H1 (cell line): ENCODE data around the gene RHOC. TPM values are rescaled to one million over a fixed set of nuclear protein-coding genes. Genes with fewer than 3 reads are reported as not detected.

Experiments used
- CTCF ChIA-PET: fragments of 300-600 bp; sonication (Branson Sonifier 250); formaldehyde crosslinking; loops from one replicate; lab custom pipeline; 2021; ENCODE audit not compliant: partially characterized antibody; lab: Charles Lee
- POLR2A ChIA-PET: fragments of 300-600 bp; sonication (Branson Sonifier 250); formaldehyde crosslinking; loops from one replicate; lab custom pipeline; 2021; ENCODE audit warnings: inconsistent platforms; ENCODE audit not compliant: partially characterized antibody; lab: Charles Lee
- DNase-seq, 2 experiments: peaks; one replicate each; pipeline versions ENCODE4 v3.0.0 to v3.0.0-alpha.2; 2010 to 2022; ENCODE audit warnings: low spot score in 2 of 2, low read depth in 1 of 2, mixed read lengths in 1 of 2
- FAIRE-seq: peaks from 2 replicates; lab custom pipeline; 2011; peaks lifted over from hg19 to GRCh38; lab: Jason Lieb, UNC
- H2AFZ ChIP-seq: 2 replicates; pipeline ENCODE4 v1.8.1; 2012; ENCODE audit warnings: low read length, inconsistent platforms
- H2AK5ac ChIP-seq: 2 replicates; pipeline ENCODE4 v1.6.1; 2013; ENCODE audit warnings: low read depth, low read length
- H2BK120ac ChIP-seq: replicated peaks from 2 replicates; pipeline ENCODE3; 2013; ENCODE audit warnings: low read depth, low read length, inconsistent platforms
- H2BK12ac ChIP-seq: 2 replicates; pipeline ENCODE4 v1.6.1; 2013; ENCODE audit warnings: low read depth, low read length
- H2BK15ac ChIP-seq: 2 replicates; pipeline ENCODE4 v1.6.1; 2013; ENCODE audit warnings: low read length
- H2BK20ac ChIP-seq: 2 replicates; pipeline ENCODE4 v1.6.1; 2013; ENCODE audit warnings: low read length
- H2BK5ac ChIP-seq: 2 replicates; pipeline ENCODE4 v1.6.1; 2013; ENCODE audit warnings: low read depth, low read length
- H3K14ac ChIP-seq: 2 replicates; pipeline ENCODE4 v1.6.1; 2013; ENCODE audit warnings: inconsistent platforms; ENCODE audit not compliant: insufficient read length
- H3K18ac ChIP-seq: 2 replicates; pipeline ENCODE4 v1.6.1; 2013; ENCODE audit warnings: low read length; ENCODE audit errors: extremely low read depth
- H3K23ac ChIP-seq: 2 replicates; pipeline ENCODE4 v1.6.1; 2013; ENCODE audit warnings: inconsistent platforms; ENCODE audit not compliant: insufficient read length
- H3K23me2 ChIP-seq: 2 replicates; pipeline ENCODE4 v1.6.1; 2013; ENCODE audit warnings: low read depth, low read length
- H3K27ac ChIP-seq: 2 replicates; pipeline ENCODE4 v1.6.1; 2011; ENCODE audit warnings: low read depth, low read length, inconsistent platforms
- H3K27me3 ChIP-seq, 4 experiments: replicated peaks in 1 of 4; 1 replicate in 1 of 4; 2 replicates in 3 of 4; pipeline versions ENCODE4 v1.6.1 to v1.8.1; 2011 to 2013; ENCODE audit warnings: low read length in 3 of 4, mild to moderate bottlenecking in 3 of 4, inconsistent platforms in 2 of 4, mixed read lengths in 2 of 4, moderate library complexity in 1 of 4; ENCODE audit not compliant: control insufficient read depth in 3 of 4, insufficient read depth in 3 of 4; ENCODE audit errors: extremely low read depth in 1 of 4
- H3K36me3 ChIP-seq, 4 experiments: 2 replicates each; pipeline versions ENCODE4 v1.6.1 to v1.8.1; 2011 to 2013; ENCODE audit warnings: mild to moderate bottlenecking in 4 of 4, low read length in 3 of 4, moderate library complexity in 2 of 4, control low read depth in 1 of 4, inconsistent platforms in 1 of 4; ENCODE audit not compliant: insufficient read depth in 4 of 4, control insufficient read depth in 2 of 4
- H3K4ac ChIP-seq: replicated peaks from 2 replicates; pipeline ENCODE3; 2013; ENCODE audit warnings: low read length, low read depth, mixed read lengths, inconsistent platforms; ENCODE audit not compliant: insufficient read length
- H3K4me1 ChIP-seq, 4 experiments: replicated peaks in 1 of 4; 1 replicate in 1 of 4; 2 replicates in 3 of 4; pipeline versions ENCODE4 v1.6.1 to v1.8.1; 2011 to 2013; ENCODE audit warnings: low read length in 3 of 4, inconsistent platforms in 2 of 4, mixed read lengths in 1 of 4; ENCODE audit not compliant: insufficient read depth in 4 of 4, control insufficient read depth in 3 of 4
- H3K4me2 ChIP-seq, 2 experiments: 2 replicates each; pipeline versions ENCODE4 v1.6.1 to v1.8.1; 2011 to 2013; ENCODE audit warnings: low read depth in 2 of 2, low read length in 2 of 2, control low read depth in 1 of 2, inconsistent platforms in 1 of 2, mild to moderate bottlenecking in 1 of 2; ENCODE audit not compliant: insufficient read depth in 1 of 2
- H3K4me3 ChIP-seq, 4 experiments: fragments of 200-600, 300-600 bp in 1 of 4; sonication (generic), shearing (Covaris generic), sonication (Bioruptor Twin) in 1 of 4; 2 replicates each; pipeline versions ENCODE4 v1.5.1 to v1.8.1; 2011 to 2016; ENCODE audit warnings: low read length in 4 of 4, low read depth in 3 of 4, control low read depth in 2 of 4, inconsistent platforms in 2 of 4, mild to moderate bottlenecking in 2 of 4, mixed read lengths in 1 of 4, moderate library complexity in 1 of 4; ENCODE audit not compliant: insufficient read depth in 2 of 4; ENCODE audit errors: extremely low read depth in 1 of 4
- H3K56ac ChIP-seq: replicated peaks from 2 replicates; pipeline ENCODE3; 2013; ENCODE audit warnings: low read depth, mild to moderate bottlenecking, mixed read lengths, low read length, inconsistent platforms; ENCODE audit not compliant: insufficient read length
- H3K79me1 ChIP-seq: 2 replicates; pipeline ENCODE4 v1.6.1; 2013; ENCODE audit warnings: low read depth, low read length, control low read depth
- H3K79me2 ChIP-seq, 2 experiments: 2 replicates each; pipeline versions ENCODE4 v1.6.1 to v1.8.1; 2012 to 2013; ENCODE audit warnings: low read length in 2 of 2, mild to moderate bottlenecking in 2 of 2, inconsistent platforms in 1 of 2; ENCODE audit not compliant: insufficient read depth in 2 of 2, control insufficient read depth in 1 of 2
- H3K9ac ChIP-seq, 4 experiments: replicated peaks in 1 of 4; 1 replicate in 1 of 4; 2 replicates in 3 of 4; pipeline versions ENCODE4 v1.6.1 to v1.8.1; 2011 to 2013; ENCODE audit warnings: low read depth in 3 of 4, low read length in 3 of 4, control low read depth in 2 of 4, mild to moderate bottlenecking in 2 of 4, moderate library complexity in 2 of 4, inconsistent platforms in 1 of 4; ENCODE audit errors: extremely low read depth in 1 of 4
- H3K9me3 ChIP-seq, 2 experiments: 2 replicates each; pipeline versions ENCODE4 v1.6.1 to v1.8.1; 2012 to 2013; ENCODE audit warnings: mild to moderate bottlenecking in 2 of 2, moderate library complexity in 2 of 2, control low read depth in 1 of 2, inconsistent platforms in 1 of 2, low read depth in 1 of 2, low read length in 1 of 2, mixed read lengths in 1 of 2; ENCODE audit not compliant: insufficient read depth in 2 of 2
- H4K20me1 ChIP-seq, 2 experiments: replicated peaks in 1 of 2; 2 replicates each; pipeline versions ENCODE3 to v1.8.1; 2011 to 2013; ENCODE audit warnings: inconsistent platforms in 2 of 2, low read length in 2 of 2, mild to moderate bottlenecking in 1 of 2; ENCODE audit not compliant: insufficient read depth in 2 of 2, control insufficient read depth in 1 of 2
- H4K5ac ChIP-seq: 2 replicates; pipeline ENCODE4 v1.6.1; 2013; ENCODE audit warnings: low read length, low read depth, mixed read lengths, inconsistent platforms; ENCODE audit not compliant: insufficient read length
- H4K8ac ChIP-seq: 2 replicates; pipeline ENCODE4 v1.8.0; 2013; ENCODE audit warnings: mild to moderate bottlenecking, moderate library complexity, low read length, inconsistent platforms; ENCODE audit not compliant: insufficient read depth; ENCODE audit errors: extremely low read depth
- H4K91ac ChIP-seq: replicated peaks from 2 replicates; pipeline ENCODE3; 2013; ENCODE audit warnings: low read length, mixed read lengths, inconsistent platforms; ENCODE audit not compliant: insufficient read length
- BRCA1 ChIP-seq: IDR thresholded peaks from 2 replicates; pipeline ENCODE4 v1.6.1; 2012; ENCODE audit warnings: low read depth, low read length, improper control_type of control experiment
- EZH2 ChIP-seq: fragments of 200-600 bp; sonication (generic); IDR thresholded peaks from 2 replicates; pipeline ENCODE4 v1.7.1; 2012; ENCODE audit warnings: low read depth, mild to moderate bottlenecking, moderate library complexity, low read length, inconsistent platforms; ENCODE audit not compliant: severe bottlenecking
- HDAC2 ChIP-seq, 2 experiments: fragments of 300-600 bp in 1 of 2; sonication (generic) in 1 of 2; IDR thresholded peaks; 2 replicates each; pipeline ENCODE4 v1.6.1; 2011 to 2012; ENCODE audit warnings: low read depth in 2 of 2, low read length in 2 of 2, mild to moderate bottlenecking in 2 of 2, moderate library complexity in 2 of 2, borderline replicate concordance in 1 of 2, inconsistent platforms in 1 of 2
- KDM1A ChIP-seq: fragments of 200-600, 300-600 bp; sonication (generic); IDR thresholded peaks from 2 replicates; pipeline ENCODE4 v1.7.1; 2016; ENCODE audit warnings: mild to moderate bottlenecking, low read length, borderline replicate concordance
- PHF8 ChIP-seq: fragments of 200-600 bp; sonication (generic); conservative IDR thresholded peaks from 2 replicates; pipeline ENCODE4 v1.7.1; 2012; ENCODE audit warnings: low read depth, mild to moderate bottlenecking, inconsistent platforms, low read length, moderate library complexity
- POU5F1 ChIP-seq: IDR thresholded peaks from 2 replicates; pipeline ENCODE4 v1.6.1; 2011; ENCODE audit warnings: low read depth, mild to moderate bottlenecking, low read length, moderate library complexity
- TAF7 ChIP-seq: optimal IDR thresholded peaks from 2 replicates; pipeline ENCODE3; 2011; ENCODE audit warnings: low read depth, mild to moderate bottlenecking, inconsistent platforms, low read length, moderate library complexity, borderline replicate concordance
- WGBS, 2 experiments: shearing (Covaris generic) in 1 of 2; methylation state at CpG; one replicate each; pipeline versions ENCODE4 v1.1.6 to v1.1.7; 2013 to 2015; ENCODE audit warnings: low lambda C conversion rate in 2 of 2, mixed read lengths in 2 of 2, inconsistent platforms in 1 of 2, low coverage in 1 of 2, missing lambda C conversion rate in 1 of 2; ENCODE audit not compliant: insufficient replicate concordance in 2 of 2, insufficient coverage in 1 of 2, insufficient read length in 1 of 2; ENCODE audit errors: extremely low coverage in 1 of 2, missing lambda C conversion rate in 1 of 2; 5-methylcytosine and 5-hydroxymethylcytosine counted together
- polyA plus RNA-seq, 7 experiments: library from polyadenylated mRNA; depleted of rRNA in 3 of 7; stranded (reverse) in 5 of 7; unstranded in 2 of 7; fragments of >200 nt in 5 of 7; fragments of 200-250 nt in 2 of 7; gene quantifications; 1 replicate in 5 of 7; 2 replicates in 1 of 7; 4 replicates in 1 of 7; pipeline versions ENCODE4 v1.2.1 to v1.2.3, GENCODE V29; 2011 to 2013; ENCODE audit warnings: missing spikeins in 2 of 7, mixed read lengths in 2 of 7
- total RNA-seq: library from RNA; stranded (reverse); fragmentation: NEBNext Ultra II Directional; extraction: Animal tissue kit (Norgen Biotek cat#: 25700); gene quantifications from 2 replicates; pipeline ENCODE4 v1.2.1, GENCODE V29; 2021
- TF ChIP-seq, protein P1 (sequence below): IDR thresholded peaks from 2 replicates; pipeline ENCODE4 v1.6.1; 2011; ENCODE audit warnings: low read depth, mild to moderate bottlenecking, low read length; ENCODE audit not compliant: insufficient read depth
- TF ChIP-seq, protein P2 (sequence below), 3 experiments: IDR thresholded peaks; 1 replicate in 2 of 3; 2 replicates in 1 of 3; pipeline versions ENCODE4 v1.5.1 to v1.6.1; 2011; ENCODE audit warnings: low read length in 3 of 3, mild to moderate bottlenecking in 3 of 3, inconsistent platforms in 2 of 3, low read depth in 1 of 3, moderate library complexity in 1 of 3; ENCODE audit not compliant: insufficient read depth in 1 of 3; ENCODE audit errors: control extremely low read depth in 1 of 3

Gene RHOC
- total and polyA plus RNA-seq, 2 of the 8 experiments (the other 6 are each of a cell fraction or from before 2014, with no cell fraction given): 53.6 to 97.5 TPM

DNA sequence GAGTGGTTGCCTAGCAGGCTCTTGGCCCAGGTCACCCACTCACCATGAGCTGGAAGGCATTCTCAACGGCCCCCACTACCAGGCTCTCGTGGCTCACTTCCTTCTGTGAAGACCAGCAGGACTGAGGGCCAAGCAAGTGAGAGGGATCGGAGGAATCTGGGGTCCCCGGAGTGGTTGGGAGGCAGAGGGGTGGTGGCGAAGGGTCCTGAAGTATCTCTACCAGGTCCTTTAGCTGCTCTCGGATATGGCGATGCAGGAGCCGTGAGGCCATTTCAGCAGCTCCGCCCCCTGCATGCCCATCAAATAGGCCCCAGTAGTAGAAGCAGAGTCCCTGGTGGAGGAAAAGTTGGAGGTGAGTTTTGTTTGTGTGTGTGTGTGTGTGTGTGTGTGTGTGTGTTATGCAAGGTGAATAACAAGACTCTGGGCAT, 5.8 kb upstream of the RHOC start:
- Histone ChIP-seq H2BK120ac (no peak overlapping the region), H3K4ac (no peak overlapping the region), H3K4me1 (peaks cover 0 to 23% (median 15%) of the 10 kb centered on the region in 4 experiments; a peak in 6 of 7 replicates), H4K5ac (no peak overlapping the region), H3K23me2 (peaks cover 14% of the 10 kb centered on the region), H3K9me3 (no peaks in the 10 kb centered on the region), H2BK20ac (no peak overlapping the region), H3K23ac (no peak overlapping the region), H3K56ac (no peak overlapping the region), H2BK15ac (no peak overlapping the region), H2AK5ac (no peak overlapping the region), H3K79me1 (no peaks in the 10 kb centered on the region), H4K8ac (no peak overlapping the region), H3K9ac (no peak overlapping the region), H3K4me2 (no peak overlapping the region), H3K36me3 (peaks cover 0 to 5% (median 3%) of the 10 kb centered on the region in 4 experiments; a peak in 4 of 8 replicates), H3K4me3 (no peak overlapping the region), H2BK12ac (no peak overlapping the region), H4K20me1 (peaks cover 0 to 8% of the 10 kb centered on the region in 2 experiments), H4K91ac (no peak overlapping the region), H3K27me3 (peaks cover 0 to 18% (median 8%) of the 10 kb centered on the region in 4 experiments; a peak in 4 of 7 replicates), H2BK5ac (no peak overlapping the region), H3K79me2 (no peaks in the 10 kb centered on the region), H2AFZ (no peak overlapping the region), H3K27ac (no peak overlapping the region), H3K14ac (no peak overlapping the region), H3K18ac (no peak overlapping the region)
- FAIRE-seq (no peak), DNase-seq (no peak)
- WGBS, 2 experiments: 74% methylated on average over 9 of the region's 9 CpGs; no CpG with 5 or more reads in 1 of the 2 experiments
- ChIA-PET CTCF (interaction anchor here (1.0 to 14.2 kb wide), 4 partner anchors 9 to 322 kb away, joined by 3 to 547 read pairs (median 22); no protein-coding TSS in a partner anchor), POLR2A (interaction anchor here (0.6 to 4.3 kb wide), 5 partner anchors 9 to 317 kb away, joined by 3 to 32 read pairs (median 3); partner anchors contain the start of genes CTTNBP2NL and MOV10)
- TF ChIP-seq PHF8 (no peak), KDM1A (no peak), TAF7 (no peak), EZH2 (no peak), BRCA1 (no peak), POU5F1 (no peak), HDAC2 (IDR thresholded peaks at IDR 0.05; ENCODE audit: borderline replicate concordance in 1 of 2, low read depth in 2 of 2, low read length in 2 of 2) (no peak)
- TF ChIP-seq, protein P1, sequence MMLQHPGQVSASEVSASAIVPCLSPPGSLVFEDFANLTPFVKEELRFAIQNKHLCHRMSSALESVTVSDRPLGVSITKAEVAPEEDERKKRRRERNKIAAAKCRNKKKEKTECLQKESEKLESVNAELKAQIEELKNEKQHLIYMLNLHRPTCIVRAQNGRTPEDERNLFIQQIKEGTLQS: no peak
- TF ChIP-seq, protein P2, sequence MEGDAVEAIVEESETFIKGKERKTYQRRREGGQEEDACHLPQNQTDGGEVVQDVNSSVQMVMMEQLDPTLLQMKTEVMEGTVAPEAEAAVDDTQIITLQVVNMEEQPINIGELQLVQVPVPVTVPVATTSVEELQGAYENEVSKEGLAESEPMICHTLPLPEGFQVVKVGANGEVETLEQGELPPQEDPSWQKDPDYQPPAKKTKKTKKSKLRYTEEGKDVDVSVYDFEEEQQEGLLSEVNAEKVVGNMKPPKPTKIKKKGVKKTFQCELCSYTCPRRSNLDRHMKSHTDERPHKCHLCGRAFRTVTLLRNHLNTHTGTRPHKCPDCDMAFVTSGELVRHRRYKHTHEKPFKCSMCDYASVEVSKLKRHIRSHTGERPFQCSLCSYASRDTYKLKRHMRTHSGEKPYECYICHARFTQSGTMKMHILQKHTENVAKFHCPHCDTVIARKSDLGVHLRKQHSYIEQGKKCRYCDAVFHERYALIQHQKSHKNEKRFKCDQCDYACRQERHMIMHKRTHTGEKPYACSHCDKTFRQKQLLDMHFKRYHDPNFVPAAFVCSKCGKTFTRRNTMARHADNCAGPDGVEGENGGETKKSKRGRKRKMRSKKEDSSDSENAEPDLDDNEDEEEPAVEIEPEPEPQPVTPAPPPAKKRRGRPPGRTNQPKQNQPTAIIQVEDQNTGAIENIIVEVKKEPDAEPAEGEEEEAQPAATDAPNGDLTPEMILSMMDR (IDR thresholded peaks at IDR 0.05; ENCODE audit: control extremely low read depth in 1 of 3, insufficient read depth in 1 of 3, low read depth in 1 of 3, low read length in 3 of 3): no peak
